Stimulated activated naive CD4-positive, alpha-beta T cell (primary cell): ENCODE measurements around the gene MT2A.
"Not testable (repeated sequence)": the region's sequence is repeated elsewhere in the genome, so short reads cannot be mapped to it uniquely, and the experiment has no call there.

ENCODE experiments used
- DNase-seq, 6 experiments: peaks; one replicate each; lab custom pipeline; 2025; lab: John Stamatoyannopoulos, UW

MT2A gene

DNA sequence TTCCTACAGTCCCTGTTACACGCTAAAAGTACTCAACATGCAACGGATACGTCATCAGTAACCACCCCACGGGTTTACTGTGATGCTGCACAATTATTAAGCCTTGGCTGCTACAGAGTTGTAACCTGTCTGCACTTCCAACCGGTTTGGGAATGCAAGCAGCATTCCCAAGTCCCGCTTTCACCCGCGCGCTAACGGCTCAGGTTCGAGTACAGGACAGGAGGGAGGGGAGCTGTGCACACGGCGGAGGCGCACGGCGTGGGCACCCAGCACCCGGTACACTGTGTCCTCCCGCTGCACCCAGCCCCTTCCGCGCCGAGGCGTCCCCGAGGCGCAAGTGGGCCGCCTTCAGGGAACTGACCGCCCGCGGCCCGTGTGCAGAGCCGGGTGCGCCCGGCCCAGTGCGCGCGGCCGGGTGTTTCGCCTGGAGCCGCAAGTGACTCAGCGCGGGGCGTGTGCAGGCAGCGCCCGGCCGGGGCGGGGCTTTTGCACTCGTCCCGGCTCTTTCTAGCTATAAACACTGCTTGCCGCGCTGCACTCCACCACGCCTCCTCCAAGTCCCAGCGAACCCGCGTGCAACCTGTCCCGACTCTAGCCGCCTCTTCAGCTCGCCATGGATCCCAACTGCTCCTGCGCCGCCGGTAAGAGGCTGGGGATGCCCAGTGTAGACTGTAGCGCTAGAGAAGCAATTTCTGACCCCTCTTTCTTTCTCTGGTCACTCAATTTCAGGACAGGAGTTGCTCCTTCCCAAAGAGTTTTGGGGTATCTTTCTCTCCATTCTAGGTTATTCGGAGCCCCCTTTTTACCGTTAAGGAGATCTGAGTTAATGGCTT lies at the start of gene MT2A:
MT2A (plus strand) TSS at position 542 of the 833 bp plus-strand sequence; CDS start at position 614, 72 bp downstream.
- peak; percentile 68 to 83 (median 74) for DNase-seq

DNA sequence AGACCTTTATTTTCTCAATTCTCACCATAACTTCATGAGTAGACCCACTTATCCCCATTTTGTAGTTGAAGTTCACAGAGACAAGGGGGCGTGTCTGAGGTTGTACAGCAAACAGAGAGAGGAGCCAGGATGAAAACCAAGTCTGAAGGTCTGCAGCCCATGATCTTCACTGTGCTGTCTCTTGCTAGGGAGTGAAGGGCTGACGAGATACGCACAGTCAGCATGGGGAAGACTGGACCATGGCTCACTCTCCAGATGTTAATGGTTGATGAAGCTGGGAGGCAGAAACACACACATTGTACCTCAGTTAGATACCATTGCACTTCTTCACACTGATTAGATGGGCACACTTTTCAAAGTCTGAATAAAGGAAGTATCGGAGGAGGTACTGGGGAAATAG lies 49.3 kb upstream of the MT2A start:
- DNase-seq, result no peak

GRCh38 chr16:56560447-56560846 lies 47.9 kb upstream of the MT2A start:
- DNase-seq, result no peak

DNA sequence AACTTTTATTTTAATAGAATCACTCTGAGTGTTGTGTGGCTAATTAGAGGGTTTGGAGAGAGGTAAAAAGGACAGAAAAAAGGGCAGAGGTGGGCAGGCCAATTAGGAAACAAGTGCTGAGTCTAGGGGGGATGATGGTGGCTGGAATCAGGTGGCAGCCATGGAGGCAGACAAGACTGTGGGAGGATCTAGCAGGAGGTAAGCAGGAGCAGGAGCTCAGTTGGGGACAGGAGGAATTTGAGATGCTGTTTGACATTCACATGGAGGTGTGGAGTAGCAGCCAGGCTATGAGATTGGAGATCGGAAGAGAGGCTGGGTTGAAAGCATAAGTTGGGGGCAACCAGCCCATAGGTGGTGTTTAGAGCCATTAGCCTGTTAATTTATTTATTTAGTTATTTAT lies 47.3 kb upstream of the MT2A start:
- no peak for DNase-seq

DNA sequence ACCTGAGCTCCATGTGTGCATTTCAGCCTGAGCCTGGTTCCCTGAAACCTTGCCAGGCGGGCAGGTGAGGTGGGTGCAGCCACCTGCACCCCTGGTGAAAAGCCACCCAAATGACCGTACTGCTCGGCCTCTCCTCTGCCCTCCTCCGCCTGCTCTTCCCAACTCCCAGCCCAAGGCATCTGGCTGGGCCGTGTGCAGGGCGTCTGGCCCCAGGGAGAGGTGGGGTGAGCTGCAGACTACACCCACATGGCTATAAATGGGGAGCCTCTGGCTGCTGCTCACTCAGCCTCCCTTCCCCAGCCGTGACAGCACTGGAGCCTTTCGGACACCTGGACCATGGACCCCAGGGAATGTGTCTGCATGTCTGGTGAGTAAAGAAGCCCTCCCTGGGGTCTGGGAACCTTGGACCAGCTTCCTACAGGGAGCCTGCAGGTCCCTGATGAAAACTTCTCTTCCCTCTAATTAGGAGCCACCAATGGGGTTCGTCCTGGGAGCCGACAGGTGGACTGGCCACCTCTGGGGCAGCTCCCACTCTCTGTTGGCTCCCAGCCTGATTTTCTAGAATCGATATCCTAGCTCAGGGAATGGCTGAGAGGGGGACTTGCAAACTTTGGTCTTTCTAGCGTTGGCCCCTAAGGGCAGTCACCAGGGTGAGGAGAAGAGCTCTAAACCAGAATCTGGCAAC lies 43.4 kb upstream of the MT2A start, which contains the start of gene MT4:
MT4 (plus strand) TSS at position 281 of the 685 bp plus-strand sequence; CDS start at position 337, 56 bp downstream.
- DNase-seq, result no peak

DNA sequence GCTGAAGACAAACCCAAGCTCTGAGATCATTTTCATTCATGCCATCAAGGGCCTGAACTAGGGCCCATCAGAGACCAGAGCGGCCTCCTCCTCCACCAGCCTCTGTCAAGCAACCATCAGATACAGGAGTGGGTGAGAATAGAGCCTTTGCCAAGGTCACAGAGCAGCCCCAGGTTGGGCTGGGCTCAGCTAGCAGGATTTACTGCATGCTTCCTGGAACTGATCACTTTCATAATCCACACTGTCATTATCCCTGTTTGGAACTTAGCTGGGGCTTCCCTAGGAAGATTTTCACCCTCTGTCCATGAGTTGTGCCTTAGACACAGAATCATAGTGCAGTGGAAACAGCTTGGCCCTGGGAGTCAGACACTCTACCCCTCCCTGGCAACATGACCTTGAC lies 38.4 kb upstream of the MT2A start:
- no peak for DNase-seq

DNA sequence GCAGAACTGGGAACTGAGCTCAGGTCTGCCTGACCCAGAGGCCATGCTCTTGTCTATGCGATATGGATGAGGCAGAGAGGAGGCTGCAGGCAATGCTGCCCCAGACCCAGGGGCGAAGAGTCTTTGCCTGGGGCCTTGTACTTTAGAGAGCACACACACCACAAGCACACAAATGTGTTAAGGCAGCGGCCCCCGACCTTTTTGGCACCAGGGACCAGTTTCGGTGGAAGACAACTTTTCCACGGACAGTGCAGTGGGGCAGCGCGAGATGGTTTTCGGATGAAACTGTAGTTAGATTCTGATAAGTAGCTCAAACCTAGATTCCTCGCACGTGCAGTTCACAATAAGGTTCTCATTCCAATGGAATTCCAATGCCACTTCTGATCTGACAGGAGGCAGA lies 36.9 kb upstream of the MT2A start:
- no peak for DNase-seq

DNA sequence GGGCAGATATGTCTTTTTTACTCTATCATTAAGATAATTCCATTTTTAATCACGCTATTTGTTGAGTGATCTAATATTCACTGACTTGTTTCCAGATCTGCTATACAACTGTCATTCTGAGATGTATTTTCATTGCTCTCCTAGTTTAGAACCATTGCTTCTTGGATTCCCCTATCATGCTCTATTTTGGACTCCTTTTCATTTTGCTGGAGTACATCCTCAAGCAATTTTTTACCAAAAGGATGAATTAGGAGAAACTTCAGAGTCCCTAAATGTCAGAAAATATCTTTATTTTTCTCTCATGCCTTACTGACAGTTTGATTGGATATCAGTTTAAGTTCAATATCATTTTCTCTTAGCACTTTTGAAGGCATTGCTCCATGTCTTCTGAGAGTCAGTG lies 33.8 kb upstream of the MT2A start:
- DNase-seq, result no peak

GRCh38 chr16:56576585-56577299 lies 31.6 kb upstream of the MT2A start:
- DNase-seq, result peak; percentile 80 to 93 (median 84)

- DNase-seq, result no peak
These were observed 31.1 kb upstream of the MT2A start for GRCh38 chr16:56577300-56577625.

GRCh38 chr16:56580391-56581048 lies 27.9 kb upstream of the MT2A start:
- DNase-seq, result no peak

GRCh38 chr16:56582911-56583310 lies 25.5 kb upstream of the MT2A start:
- DNase-seq, result not testable (repeated sequence)

- DNase-seq, result no peak
These were observed 24.8 kb upstream of the MT2A start for GRCh38 chr16:56583351-56584168.

- no peak for DNase-seq
These were observed 24.1 kb upstream of the MT2A start for GRCh38 chr16:56584276-56584675.

DNA sequence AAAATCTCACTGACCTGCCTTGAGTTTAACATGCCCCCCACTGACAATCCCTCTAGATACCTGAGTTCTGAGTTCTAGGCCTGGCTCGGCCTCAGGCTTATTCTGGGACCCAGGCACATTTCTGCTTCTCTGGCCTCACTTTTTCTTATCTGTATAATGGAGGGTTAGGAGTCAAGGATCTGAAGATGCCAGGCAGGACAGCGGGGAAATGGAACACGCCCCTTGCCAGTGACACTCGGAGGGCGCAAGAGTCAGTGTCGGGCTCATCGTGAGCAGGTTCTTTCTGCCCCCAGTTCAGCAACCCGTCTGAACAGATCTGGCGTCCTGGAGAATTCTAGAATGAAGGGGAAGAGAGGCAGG lies 19.6 kb upstream of the MT2A start:
- no peak for DNase-seq

GRCh38 chr16:56589141-56590039 lies 19.0 kb upstream of the MT2A start, which contains the start of gene MT3:
MT3 (plus strand) TSS chr16:56589528; CDS start chr16:56589591, 63 bp downstream.
- DNase-seq, result peak in 5 of 6 experiments; percentile 10 to 70 (median 23)

- no peak for DNase-seq
These were observed 16.9 kb upstream of the MT2A start for GRCh38 chr16:56591377-56592060.

DNA sequence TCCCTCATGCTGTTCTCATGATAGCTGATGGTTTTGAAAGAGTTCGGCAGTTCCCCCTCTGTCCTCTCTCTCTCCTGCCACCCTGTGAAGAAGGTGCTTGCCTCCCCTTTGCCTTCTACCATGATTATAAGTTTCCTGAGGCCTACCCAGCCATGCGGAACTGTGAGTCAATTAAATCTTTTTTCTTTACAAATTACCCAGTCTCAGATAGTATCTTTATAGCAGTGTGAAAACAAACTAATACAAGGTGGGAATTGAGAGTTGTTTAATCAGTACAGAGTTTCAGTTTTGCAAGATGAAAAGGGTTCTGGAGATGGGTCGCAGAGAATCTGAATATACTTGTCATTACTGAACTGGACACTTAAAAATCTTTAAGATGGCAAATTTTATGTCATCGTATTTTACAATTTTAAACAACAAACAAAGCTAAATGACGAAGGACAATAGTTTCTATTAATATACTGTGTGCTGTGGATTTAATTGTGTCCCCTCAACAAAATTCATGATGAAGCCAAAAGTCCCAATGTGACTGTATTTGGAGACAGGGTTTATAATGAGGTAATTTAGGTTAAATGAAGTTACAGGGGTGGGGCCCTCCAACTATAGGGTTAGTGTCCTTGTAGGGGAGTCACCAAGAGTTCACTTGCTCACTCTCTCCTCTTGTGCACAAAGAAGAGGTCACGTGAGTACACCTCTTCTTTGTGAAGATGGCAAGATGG lies 14.7 kb upstream of the MT2A start:
- DNase-seq, result no peak

- no peak for DNase-seq
These were observed 14.1 kb upstream of the MT2A start for GRCh38 chr16:56594292-56594619.
